H1 (cell line): Measurements from ENCODE around the gene AAMP. TPM values are rescaled to one million over a fixed set of nuclear protein-coding genes. Genes with fewer than 3 reads are reported as not detected.

ENCODE experiments used
- CTCF ChIP-seq, 3 experiments: IDR thresholded peaks; 1 replicate in 2 of 3; 2 replicates in 1 of 3; pipeline versions ENCODE4 v1.5.1 to v1.6.1; 2011; ENCODE audit warnings: low read length in 3 of 3, mild to moderate bottlenecking in 3 of 3, inconsistent platforms in 2 of 3, low read depth in 1 of 3, moderate library complexity in 1 of 3; ENCODE audit not compliant: insufficient read depth in 1 of 3; ENCODE audit errors: control extremely low read depth in 1 of 3
- NRF1 ChIP-seq: IDR thresholded peaks from 2 replicates; pipeline ENCODE4 v1.6.1; 2011; ENCODE audit warnings: mild to moderate bottlenecking, low read depth, low read length, improper control_type of control experiment
- POLR2AphosphoS5 ChIP-seq: IDR thresholded peaks from 2 replicates; pipeline ENCODE4 v1.6.1; 2011; ENCODE audit warnings: low read depth, low read length
- POU5F1 ChIP-seq: IDR thresholded peaks from 2 replicates; pipeline ENCODE4 v1.6.1; 2011; ENCODE audit warnings: low read depth, mild to moderate bottlenecking, low read length, moderate library complexity
- TBP ChIP-seq: IDR thresholded peaks from 2 replicates; pipeline ENCODE4 v1.6.1; 2011; ENCODE audit warnings: low read depth, low read length, improper control_type of control experiment
- TEAD4 ChIP-seq: IDR thresholded peaks from 2 replicates; pipeline ENCODE4 v1.6.1; 2012; ENCODE audit warnings: low read depth, low read length, inconsistent platforms, mixed read lengths
- polyA plus RNA-seq, 7 experiments: library from polyadenylated mRNA; depleted of rRNA in 3 of 7; stranded (reverse) in 5 of 7; unstranded in 2 of 7; fragments of >200 nt in 5 of 7; fragments of 200-250 nt in 2 of 7; gene quantifications; 1 replicate in 5 of 7; 2 replicates in 1 of 7; 4 replicates in 1 of 7; pipeline versions ENCODE4 v1.2.1 to v1.2.3, GENCODE V29; 2011 to 2013; ENCODE audit warnings: missing spikeins in 2 of 7, mixed read lengths in 2 of 7
- total RNA-seq: library from RNA; stranded (reverse); fragmentation: NEBNext Ultra II Directional; extraction: Animal tissue kit (Norgen Biotek cat#: 25700); gene quantifications from 2 replicates; pipeline ENCODE4 v1.2.1, GENCODE V29; 2021

The AAMP gene
- total and polyA plus RNA-seq, 2 of the 8 experiments (the other 6 are each of a cell fraction or from before 2014, with no cell fraction given), result 119 to 125 TPM

- no peak for TF ChIP-seq CTCF (IDR thresholded peaks at IDR 0.05; ENCODE audit: control extremely low read depth in 1 of 3, insufficient read depth in 1 of 3, low read depth in 1 of 3, low read length in 3 of 3)
- no peak for TF ChIP-seq NRF1
- TF ChIP-seq TBP, result no peak
- no peak for TF ChIP-seq POLR2AphosphoS5
- TF ChIP-seq TEAD4, result no peak
- TF ChIP-seq POU5F1, result no peak
These were observed 2.7 kb downstream of the AAMP start (continued) for GRCh38 chr2:218267259-218267658.
